Fibroblast of mammary gland (primary cell): ENCODE data around the gene PLEKHG2.

Experiments used
- DNase-seq: peaks from one replicate; pipeline ENCODE4 v3.0.0-alpha.2; 2010; ENCODE audit warnings: low read depth
- H3K4me3 ChIP-seq: 2 replicates; pipeline ENCODE4 v1.5.1; 2011; ENCODE audit warnings: low read depth, mild to moderate bottlenecking, low read length, moderate library complexity; ENCODE audit not compliant: control insufficient read depth
- TF ChIP-seq, protein P1 (sequence below): conservative IDR thresholded peaks from 2 replicates; pipeline ENCODE4 v1.5.1; 2011; ENCODE audit warnings: low read depth, low read length, inconsistent platforms; ENCODE audit not compliant: control insufficient read depth, insufficient read depth

PLEKHG2 gene

DNA sequence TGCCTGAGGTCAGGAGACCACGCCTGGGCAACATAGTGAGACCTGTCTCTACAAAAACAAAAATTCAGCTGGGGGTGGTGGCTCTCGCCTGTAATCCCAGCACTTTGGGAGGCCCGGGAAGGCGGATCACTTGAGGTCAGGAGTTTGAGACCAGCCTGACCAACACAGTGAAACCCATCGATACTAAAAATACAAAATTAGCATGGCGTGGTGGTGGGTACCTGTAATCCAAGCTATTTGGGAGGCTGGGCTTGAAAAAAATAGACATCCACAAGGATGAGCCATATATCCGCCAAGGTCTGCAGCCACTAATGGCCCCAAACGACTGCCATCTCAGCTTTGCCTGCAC lies 20.2 kb downstream of the PLEKHG2 start:
- no peak overlapping the region for H3K4me3 ChIP-seq
- TF ChIP-seq, protein P1, sequence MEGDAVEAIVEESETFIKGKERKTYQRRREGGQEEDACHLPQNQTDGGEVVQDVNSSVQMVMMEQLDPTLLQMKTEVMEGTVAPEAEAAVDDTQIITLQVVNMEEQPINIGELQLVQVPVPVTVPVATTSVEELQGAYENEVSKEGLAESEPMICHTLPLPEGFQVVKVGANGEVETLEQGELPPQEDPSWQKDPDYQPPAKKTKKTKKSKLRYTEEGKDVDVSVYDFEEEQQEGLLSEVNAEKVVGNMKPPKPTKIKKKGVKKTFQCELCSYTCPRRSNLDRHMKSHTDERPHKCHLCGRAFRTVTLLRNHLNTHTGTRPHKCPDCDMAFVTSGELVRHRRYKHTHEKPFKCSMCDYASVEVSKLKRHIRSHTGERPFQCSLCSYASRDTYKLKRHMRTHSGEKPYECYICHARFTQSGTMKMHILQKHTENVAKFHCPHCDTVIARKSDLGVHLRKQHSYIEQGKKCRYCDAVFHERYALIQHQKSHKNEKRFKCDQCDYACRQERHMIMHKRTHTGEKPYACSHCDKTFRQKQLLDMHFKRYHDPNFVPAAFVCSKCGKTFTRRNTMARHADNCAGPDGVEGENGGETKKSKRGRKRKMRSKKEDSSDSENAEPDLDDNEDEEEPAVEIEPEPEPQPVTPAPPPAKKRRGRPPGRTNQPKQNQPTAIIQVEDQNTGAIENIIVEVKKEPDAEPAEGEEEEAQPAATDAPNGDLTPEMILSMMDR = no peak

DNA sequence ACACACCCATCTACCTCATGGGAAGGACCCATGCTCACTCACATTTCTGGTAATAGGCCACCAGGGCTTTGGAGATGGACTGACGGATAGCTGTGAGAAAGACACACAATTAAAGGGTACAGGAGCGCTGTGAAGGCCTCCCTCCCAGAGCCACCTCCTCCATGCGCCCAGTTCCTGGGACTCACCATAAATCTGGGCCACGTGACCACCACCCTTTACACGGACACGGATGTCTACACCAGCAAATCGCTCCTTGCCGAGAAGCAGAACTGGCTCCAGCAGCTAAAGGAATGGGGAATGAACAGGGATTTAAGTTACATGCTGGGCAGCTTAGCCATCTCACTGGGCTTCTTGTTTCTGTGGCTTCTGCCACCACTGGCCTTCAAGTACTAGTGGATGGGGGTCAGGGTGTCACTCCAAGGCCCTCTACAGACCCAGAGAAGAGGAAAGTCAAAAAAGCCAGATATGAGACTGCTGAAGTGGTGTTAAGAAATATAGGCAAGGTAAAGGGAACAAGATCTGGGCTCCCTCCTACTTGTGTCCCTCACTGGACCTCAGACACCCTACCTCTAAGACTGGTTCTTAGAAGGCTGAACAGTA lies 21.1 kb downstream of the PLEKHG2 start:
- TF ChIP-seq, protein P1 = no peak
- no peak overlapping the region for H3K4me3 ChIP-seq
- no peak for DNase-seq

More for the DNA sequence above, 20.2 kb downstream of the PLEKHG2 start:
- no peak for DNase-seq

DNA sequence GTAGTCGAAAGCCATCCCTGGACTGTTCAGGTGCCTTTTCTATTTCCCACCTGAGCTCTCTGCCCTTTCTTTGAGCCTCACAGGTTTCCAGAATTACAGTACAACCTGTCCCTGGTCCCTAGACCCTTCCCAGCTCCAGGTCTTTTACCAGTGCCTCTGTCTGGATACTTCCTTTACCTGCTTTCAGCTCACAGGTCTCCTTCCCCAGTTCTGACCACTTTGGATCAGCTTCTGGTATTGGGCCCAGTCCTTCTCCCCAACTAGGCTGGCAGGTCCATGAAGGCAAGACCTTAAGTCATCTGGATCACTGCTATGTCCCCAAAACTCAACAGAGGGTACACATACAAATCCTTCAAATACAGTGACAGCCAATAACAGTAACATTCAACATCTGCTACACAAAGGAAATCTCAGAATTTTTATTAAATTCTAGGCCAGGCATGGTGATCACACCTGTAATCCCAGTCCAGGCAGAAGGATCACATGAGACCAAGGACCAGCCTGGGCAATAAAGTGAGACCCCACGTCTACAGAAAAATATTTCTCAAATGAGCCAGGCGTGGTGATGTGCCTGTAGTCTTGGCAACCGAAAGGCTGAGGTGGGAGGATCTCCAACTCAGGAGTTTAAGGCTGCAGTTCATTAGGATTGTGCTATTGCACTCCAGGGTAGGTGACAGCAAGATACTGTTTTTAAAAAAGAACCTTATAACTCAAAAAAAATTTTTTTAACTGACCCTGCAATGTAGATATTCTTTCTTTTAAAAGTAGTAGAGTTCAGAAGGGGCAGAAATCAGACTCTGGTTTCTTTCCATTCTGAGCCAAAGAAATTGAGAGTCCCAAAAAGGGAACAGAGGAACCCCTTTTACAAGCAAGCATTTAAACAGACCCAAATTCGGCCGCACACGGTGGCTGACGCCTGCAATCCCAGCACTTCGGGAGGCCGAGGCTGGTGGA lies 21.9 kb downstream of the PLEKHG2 start:
- DNase-seq = peak; percentile 28
- H3K4me3 ChIP-seq = peak overlapping the region; percentile 99
- TF ChIP-seq, protein P1 = no peak

DNA sequence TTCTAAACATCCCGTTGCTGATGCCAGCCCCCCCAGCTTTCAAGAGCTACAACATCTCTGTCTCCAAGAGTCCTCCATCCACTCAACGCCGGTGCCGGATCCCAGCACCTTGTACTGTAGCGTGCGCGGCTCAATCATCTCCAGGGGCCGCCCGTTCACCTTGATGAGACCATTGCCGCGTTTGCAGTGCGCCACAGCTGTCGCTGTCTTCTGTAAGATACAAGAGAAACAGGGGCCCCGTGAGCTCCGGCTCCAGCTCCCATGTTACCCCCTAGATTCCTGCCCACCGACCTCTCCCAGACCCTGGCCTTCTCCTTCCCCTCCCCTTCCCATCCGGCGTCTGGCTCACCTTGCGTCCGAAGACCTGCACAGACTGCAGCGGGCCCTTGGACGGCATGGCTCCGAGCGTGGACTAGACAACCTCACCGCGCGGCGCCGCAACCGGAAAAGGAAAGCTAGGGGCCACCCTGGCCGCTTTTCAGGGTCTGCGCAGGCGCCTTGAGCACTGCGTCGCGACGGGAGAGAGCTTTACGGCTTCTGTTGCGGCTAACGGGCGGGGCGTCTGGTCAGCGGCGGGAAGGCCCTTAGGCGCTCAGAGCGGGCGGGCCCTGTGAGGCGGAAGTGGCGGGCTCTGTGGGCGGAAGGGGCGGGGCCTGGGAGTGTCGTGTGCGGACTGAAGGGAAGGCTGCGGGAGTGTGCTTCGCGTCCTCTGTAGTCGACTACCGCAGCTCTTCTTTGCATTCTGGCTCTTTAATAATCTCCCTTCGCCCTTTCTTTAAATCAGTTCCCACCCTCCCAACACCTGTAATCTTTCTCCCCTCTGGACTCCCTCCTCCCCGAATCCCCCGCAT lies 23.3 kb downstream of the PLEKHG2 start, which contains the start of gene RPS16:
Gene RPS16, minus strand, starts transcription at position 451 of the 851 bp plus-strand sequence. Its CDS starts 54 bp downstream, at position 397.
- TF ChIP-seq, protein P1 = no peak
- DNase-seq = peak; percentile 95
- H3K4me3 ChIP-seq = peak within 1 kb of the TSS; percentile 99

DNA sequence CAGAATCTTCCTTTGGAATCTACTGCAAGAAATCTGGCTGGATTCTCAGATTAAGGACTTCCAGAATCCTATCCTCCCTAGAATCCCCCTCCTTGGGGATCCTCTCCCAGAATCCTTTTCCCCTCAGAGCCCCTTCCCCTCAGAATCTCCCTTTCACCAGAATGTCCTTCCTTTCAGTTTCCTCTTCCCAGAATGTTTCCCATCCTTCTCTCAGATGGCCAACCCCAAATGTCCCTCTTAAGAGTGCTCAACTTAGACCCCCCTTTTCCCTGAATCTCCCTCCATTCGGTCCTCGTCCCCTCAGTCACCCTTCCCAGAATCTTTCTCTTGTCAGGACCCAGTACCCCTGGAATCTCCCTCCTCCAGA lies 23.9 kb downstream of the PLEKHG2 start:
- peak overlapping the region; percentile 99 for H3K4me3 ChIP-seq
- DNase-seq = no peak
- TF ChIP-seq, protein P1 = no peak

DNA sequence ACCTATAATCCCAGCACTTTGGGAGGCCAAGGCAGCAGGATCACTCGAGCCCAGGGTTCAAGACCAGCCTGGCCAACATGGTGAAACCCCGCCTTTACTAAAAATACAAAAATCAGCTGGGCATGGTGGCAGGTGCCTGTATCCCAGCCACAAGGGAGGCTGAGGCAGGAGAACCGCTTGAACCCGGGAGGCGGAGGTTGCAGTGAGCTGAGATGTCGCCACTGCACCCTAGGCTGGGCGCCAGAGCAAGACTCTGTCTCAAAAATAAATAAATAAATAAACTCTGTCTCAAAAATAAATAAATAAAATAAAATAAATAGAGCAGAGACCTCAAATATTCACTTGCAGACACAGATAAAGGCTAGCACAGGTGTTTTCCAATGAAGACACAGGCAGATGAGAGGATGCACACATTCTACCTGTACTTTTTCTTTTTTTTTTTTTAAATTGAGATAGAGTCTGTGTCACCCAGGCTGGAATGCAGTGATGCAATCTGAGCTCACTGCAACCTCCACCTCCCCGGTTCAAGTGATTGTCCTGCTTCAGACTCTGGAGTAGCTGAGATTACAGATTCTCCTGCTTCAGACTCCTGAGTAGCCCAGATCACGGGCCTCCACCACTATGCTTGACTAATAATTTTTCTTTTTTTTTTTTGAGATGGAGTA lies 25.9 kb downstream of the PLEKHG2 start:
- DNase-seq = no peak
- H3K4me3 ChIP-seq = no peak overlapping the region
- TF ChIP-seq, protein P1 = no peak
